ENCODE data around the gene RTN4.

DNA sequence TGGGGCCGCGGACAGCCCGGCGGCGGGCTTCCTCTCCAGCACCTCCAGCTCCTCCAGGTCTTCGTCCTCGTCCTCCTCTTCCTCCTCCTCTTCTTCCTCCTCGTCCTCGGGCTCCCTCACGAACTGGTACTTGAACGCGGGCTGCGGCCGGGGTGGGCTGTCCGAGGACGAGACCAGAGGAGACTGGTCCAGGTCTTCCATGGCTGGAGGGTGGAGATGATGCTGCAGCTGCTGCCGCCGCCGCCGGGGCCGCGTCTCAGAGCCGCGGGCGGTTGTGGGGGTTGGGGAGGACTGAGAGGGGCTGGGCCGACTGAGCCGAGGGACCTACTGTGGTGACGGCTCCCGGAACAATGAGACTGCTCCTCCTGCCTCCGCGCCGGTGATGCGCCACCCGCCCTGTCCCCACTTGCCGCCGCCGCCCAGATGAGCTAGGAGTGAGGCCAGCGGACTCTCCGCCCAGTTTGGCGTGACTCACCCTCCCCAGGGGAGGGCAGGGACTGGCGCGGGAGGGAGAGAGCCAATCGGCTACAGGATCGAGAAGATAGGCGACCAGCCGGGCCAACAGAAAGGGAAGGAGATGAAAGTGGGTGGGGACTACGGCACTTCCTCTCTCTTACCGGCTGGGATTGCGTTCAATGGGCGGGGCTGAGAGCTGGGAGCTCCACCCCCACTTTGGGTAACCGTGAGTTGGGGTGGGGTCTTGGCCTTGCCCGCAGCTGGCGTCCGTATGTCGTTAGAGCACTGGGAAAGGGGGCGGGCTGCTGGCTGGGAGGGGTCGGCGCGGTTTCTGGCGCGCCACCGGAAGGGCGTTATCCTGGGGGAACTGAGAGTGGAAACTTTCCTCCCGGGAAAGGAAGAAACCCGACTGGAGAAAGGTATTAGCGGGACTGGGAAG, at the start of gene RTN4:
- TF ChIP-seq ARNTL (CRISPR knock-in tag; IDR thresholded peaks at IDR 0.05; ENCODE audit: borderline replicate concordance, low read depth): no peak
- TF ChIP-seq, protein P1, sequence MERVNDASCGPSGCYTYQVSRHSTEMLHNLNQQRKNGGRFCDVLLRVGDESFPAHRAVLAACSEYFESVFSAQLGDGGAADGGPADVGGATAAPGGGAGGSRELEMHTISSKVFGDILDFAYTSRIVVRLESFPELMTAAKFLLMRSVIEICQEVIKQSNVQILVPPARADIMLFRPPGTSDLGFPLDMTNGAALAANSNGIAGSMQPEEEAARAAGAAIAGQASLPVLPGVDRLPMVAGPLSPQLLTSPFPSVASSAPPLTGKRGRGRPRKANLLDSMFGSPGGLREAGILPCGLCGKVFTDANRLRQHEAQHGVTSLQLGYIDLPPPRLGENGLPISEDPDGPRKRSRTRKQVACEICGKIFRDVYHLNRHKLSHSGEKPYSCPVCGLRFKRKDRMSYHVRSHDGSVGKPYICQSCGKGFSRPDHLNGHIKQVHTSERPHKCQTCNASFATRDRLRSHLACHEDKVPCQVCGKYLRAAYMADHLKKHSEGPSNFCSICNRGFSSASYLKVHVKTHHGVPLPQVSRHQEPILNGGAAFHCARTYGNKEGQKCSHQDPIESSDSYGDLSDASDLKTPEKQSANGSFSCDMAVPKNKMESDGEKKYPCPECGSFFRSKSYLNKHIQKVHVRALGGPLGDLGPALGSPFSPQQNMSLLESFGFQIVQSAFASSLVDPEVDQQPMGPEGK (CRISPR knock-in tag; IDR thresholded peaks at IDR 0.05; ENCODE audit: borderline replicate concordance): no peak
- TF ChIP-seq OSR1 (CRISPR knock-in tag; IDR thresholded peaks at IDR 0.05): no peak
- TF ChIP-seq PPARA (CRISPR knock-in tag; IDR thresholded peaks at IDR 0.05; ENCODE audit: borderline replicate concordance): no peak
- TF ChIP-seq ZFP3 (CRISPR knock-in tag; IDR thresholded peaks at IDR 0.05): no peak
